SK-N-SH treated with all-trans-retinoic acid at 6 μM for 48 hours (cell line): ENCODE data around the gene TCF3.

ENCODE experiments used
- ARNTL ChIP-seq: fragments of 450-650 bp; formaldehyde crosslinking; IDR thresholded peaks from 2 replicates; pipeline ENCODE4 v1.5.0; 2020; ENCODE audit warnings: low read depth, mild to moderate bottlenecking, moderate library complexity, borderline replicate concordance
- CREB5 ChIP-seq: fragments of 250-450 bp; sonication (Bioruptor Pico); IDR thresholded peaks from 2 replicates; pipeline ENCODE4 v1.5.1; 2020; ENCODE audit warnings: low read depth, mild to moderate bottlenecking, moderate library complexity
- CSDC2 ChIP-seq: fragments of 250-450 bp; sonication (Bioruptor Pico); IDR thresholded peaks from 2 replicates; pipeline ENCODE4 v1.5.0; 2020; ENCODE audit warnings: mild to moderate bottlenecking, moderate library complexity
- ESRRG ChIP-seq: fragments of 250-450 bp; sonication (Bioruptor Pico); IDR thresholded peaks from 2 replicates; pipeline ENCODE4 v1.6.1; 2021; ENCODE audit warnings: mild to moderate bottlenecking
- GLIS3 ChIP-seq: fragments of 250-450 bp; sonication (Bioruptor Pico); IDR thresholded peaks from 2 replicates; pipeline ENCODE4 v1.5.0; 2020; ENCODE audit warnings: mild to moderate bottlenecking, moderate library complexity
- PATZ1 ChIP-seq: fragments of 250-450 bp; sonication (Bioruptor Pico); IDR thresholded peaks from 2 replicates; pipeline ENCODE4 v1.8.0; 2020; ENCODE audit warnings: mild to moderate bottlenecking, moderate library complexity, borderline replicate concordance
- RARB ChIP-seq: fragments of 250-450 bp; sonication (Bioruptor Pico); IDR thresholded peaks from 2 replicates; pipeline ENCODE4 v1.8.0; 2021; ENCODE audit warnings: mild to moderate bottlenecking, moderate library complexity
- SNAI2 ChIP-seq: fragments of 250-450 bp; sonication (Bioruptor Pico); IDR thresholded peaks from 2 replicates; pipeline ENCODE4 v1.5.0; 2020; ENCODE audit warnings: mild to moderate bottlenecking, moderate library complexity
- ZFP30 ChIP-seq: fragments of 450-650 bp; formaldehyde crosslinking; IDR thresholded peaks from 2 replicates; pipeline ENCODE4 v1.5.0; 2022; ENCODE audit warnings: mild to moderate bottlenecking, moderate library complexity

- TF ChIP-seq RARB (no peak), CREB5 (CRISPR knock-in tag) (no peak), GLIS3 (CRISPR knock-in tag) (no peak), ZFP30 (CRISPR knock-in tag) (no peak), ESRRG (CRISPR knock-in tag) (no peak), PATZ1 (CRISPR knock-in tag) (no peak), ARNTL (CRISPR knock-in tag) (no peak), CSDC2 (no peak), SNAI2 (CRISPR knock-in tag) (no peak)
These were observed 67.7 kb downstream of the TCF3 start for GRCh38 chr19:1584500-1585242.
